Activated CD8-positive, alpha-beta T cell treated with anti-CD3 and anti-CD28 coated beads for 36 hours (primary cell): ENCODE data around the gene DSE. TPM values are rescaled to one million over a fixed set of nuclear protein-coding genes. Genes with fewer than 3 reads are reported as not detected.
A peak's percentile ranks its signal among the peaks of the same experiment; 100 is the strongest.

Experiments
- ATAC-seq: fragments of 200-7000 bp; cut with Tn5 transposase; one replicate; pipeline ENCODE4 v1.10.0; 2021; ENCODE audit warnings: mild to moderate bottlenecking, moderate library complexity
- CTCF ChIA-PET: fragments of 350-600 bp; sonication (Branson Sonifier 250); formaldehyde crosslinking; loops from one replicate; lab custom pipeline; 2021; ENCODE audit warnings: antibody characterized with exemption; lab: Charles Lee
- POLR2A ChIA-PET: fragments of 350-600 bp; sonication (Branson Sonifier 250); formaldehyde crosslinking; loops from one replicate; lab custom pipeline; 2021; ENCODE audit warnings: antibody characterized with exemption; lab: Charles Lee
- DNase-seq: peaks from one replicate; pipeline ENCODE4 v3.0.0-alpha.2; 2020
- H3K27ac Mint-ChIP-seq: one replicate; pipeline ENCODE4 v1.8.0; 2021; ENCODE audit warnings: mild to moderate bottlenecking, mixed read lengths
- H3K27me3 Mint-ChIP-seq: one replicate; pipeline ENCODE4 v1.8.0; 2021; ENCODE audit warnings: mixed read lengths
- H3K36me3 Mint-ChIP-seq: one replicate; pipeline ENCODE4 v1.8.0; 2021; ENCODE audit warnings: low read depth, mixed read lengths
- H3K4me1 Mint-ChIP-seq: one replicate; pipeline ENCODE4 v1.8.0; 2021; ENCODE audit warnings: low read depth, mixed read lengths
- H3K4me3 Mint-ChIP-seq: one replicate; pipeline ENCODE4 v1.8.0; 2021; ENCODE audit warnings: mild to moderate bottlenecking, moderate library complexity, mixed read lengths
- H3K9me3 Mint-ChIP-seq: one replicate; pipeline ENCODE4 v1.8.0; 2021; ENCODE audit warnings: mixed read lengths
- intact Hi-C: fragments of 100-400 bp; cut with micrococcal nuclease; formaldehyde crosslinking; loops from one replicate; pipeline ENCODE4 v1.10.0; 2022
- total RNA-seq, 2 experiments: library from RNA; stranded (reverse); gene quantifications; one replicate each; pipeline ENCODE4 v1.2.3, GENCODE V29; 2021
- TF ChIP-seq, protein P1 (sequence below): fragments of 200-600 bp; IDR thresholded peaks from one replicate; pipeline ENCODE4 v1.8.0; 2022; ENCODE audit warnings: antibody characterized with exemption, mild to moderate bottlenecking

DSE gene
- total RNA-seq, 2 experiments from 2014 or later, result 5.3 to 5.4 TPM

DNA sequence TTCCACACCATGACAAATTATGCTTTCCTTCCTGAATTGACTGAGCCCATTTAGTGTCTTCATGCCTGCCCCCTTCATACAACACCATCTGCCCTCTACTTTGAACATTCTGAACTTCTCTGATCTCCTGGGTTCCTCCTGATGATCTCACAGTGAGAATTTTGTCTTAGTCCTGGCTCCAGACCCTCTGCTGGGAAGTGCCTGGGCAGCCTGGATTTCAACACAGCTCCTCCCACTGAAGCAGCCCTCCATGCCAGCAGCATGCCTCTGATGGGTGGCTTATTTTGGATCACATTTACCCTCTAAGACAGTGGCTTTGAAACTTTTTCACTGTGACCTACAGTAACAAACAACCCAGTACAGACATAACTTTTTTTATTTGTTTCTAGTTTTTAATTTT, 41.5 kb downstream of the DSE start:
- POLR2A ChIA-PET, result no interaction called here
- no peaks in the 10 kb centered on the region for H3K4me1 Mint-ChIP-seq
- ATAC-seq, result no peak
- no peak overlapping the region for H3K27ac Mint-ChIP-seq
- no peak for DNase-seq
- no peaks in the 10 kb centered on the region for H3K27me3 Mint-ChIP-seq
- H3K4me3 Mint-ChIP-seq, result no peak overlapping the region
- CTCF ChIA-PET, result no interaction called here
- no peaks in the 10 kb centered on the region for H3K9me3 Mint-ChIP-seq
- TF ChIP-seq, protein P1, sequence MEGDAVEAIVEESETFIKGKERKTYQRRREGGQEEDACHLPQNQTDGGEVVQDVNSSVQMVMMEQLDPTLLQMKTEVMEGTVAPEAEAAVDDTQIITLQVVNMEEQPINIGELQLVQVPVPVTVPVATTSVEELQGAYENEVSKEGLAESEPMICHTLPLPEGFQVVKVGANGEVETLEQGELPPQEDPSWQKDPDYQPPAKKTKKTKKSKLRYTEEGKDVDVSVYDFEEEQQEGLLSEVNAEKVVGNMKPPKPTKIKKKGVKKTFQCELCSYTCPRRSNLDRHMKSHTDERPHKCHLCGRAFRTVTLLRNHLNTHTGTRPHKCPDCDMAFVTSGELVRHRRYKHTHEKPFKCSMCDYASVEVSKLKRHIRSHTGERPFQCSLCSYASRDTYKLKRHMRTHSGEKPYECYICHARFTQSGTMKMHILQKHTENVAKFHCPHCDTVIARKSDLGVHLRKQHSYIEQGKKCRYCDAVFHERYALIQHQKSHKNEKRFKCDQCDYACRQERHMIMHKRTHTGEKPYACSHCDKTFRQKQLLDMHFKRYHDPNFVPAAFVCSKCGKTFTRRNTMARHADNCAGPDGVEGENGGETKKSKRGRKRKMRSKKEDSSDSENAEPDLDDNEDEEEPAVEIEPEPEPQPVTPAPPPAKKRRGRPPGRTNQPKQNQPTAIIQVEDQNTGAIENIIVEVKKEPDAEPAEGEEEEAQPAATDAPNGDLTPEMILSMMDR, result no peak
- intact Hi-C loops, result no loop called here
- H3K36me3 Mint-ChIP-seq, result no peaks in the 10 kb centered on the region

DNA sequence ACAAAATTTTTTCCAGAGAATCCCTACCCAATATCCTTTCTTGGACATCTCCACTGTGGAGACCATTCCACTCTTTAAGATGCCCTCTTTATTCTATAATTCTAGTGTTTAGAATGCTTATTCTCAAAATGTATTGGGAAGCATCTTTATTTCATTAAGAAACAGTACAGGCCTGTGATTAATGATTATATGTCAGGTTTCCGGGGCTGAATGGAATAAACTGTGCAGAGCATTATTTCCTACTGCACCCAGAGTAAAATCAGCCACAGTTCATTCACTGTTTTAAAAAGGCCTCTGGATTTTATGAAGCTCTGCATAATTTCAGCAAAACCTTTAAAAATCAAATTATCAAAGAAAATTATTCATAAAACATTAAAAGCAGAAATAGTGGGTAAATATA, 42.6 kb downstream of the DSE start:
- CTCF ChIA-PET, result no interaction called here
- DNase-seq, result no peak
- Mint-ChIP-seq H3K27me3 (no peaks in the 10 kb centered on the region), H3K4me1 (no peaks in the 10 kb centered on the region), H3K36me3 (no peaks in the 10 kb centered on the region), H3K9me3 (no peaks in the 10 kb centered on the region), H3K4me3 (no peak overlapping the region), H3K27ac (no peak overlapping the region)
- POLR2A ChIA-PET, result no interaction called here
- no peak for ATAC-seq
- TF ChIP-seq, protein P1, result no peak
- intact Hi-C loops, result no loop called here

DNA sequence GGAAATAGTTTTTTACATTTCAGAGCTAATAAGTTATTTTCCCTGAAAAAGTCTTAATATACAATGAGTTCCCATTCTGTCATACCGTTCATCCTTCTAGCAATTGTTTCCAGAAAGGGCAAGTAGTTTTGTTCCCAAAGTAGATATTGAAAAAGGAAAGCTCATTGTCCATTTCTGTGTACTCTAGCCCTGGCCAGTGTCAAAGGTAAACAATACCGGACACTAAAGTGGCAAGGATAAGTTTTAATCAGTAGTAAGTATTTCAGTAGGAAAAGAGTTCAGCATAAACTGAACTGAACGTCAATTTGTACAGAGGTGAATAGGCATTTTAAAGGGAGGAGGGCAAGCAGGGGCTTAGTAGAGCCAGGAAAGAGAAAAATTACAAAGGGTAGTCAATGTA, 46.9 kb downstream of the DSE start:
- no peak overlapping the region for H3K27ac Mint-ChIP-seq
- DNase-seq, result no peak
- H3K27me3 Mint-ChIP-seq, result no peaks in the 10 kb centered on the region
- ChIA-PET POLR2A (no interaction called here), CTCF (interaction anchor here (1.4 kb wide), 1 partner anchor 27 kb away, joined by 3 read pairs; no protein-coding TSS in a partner anchor)
- no peak overlapping the region for H3K4me3 Mint-ChIP-seq
- peaks cover 3% of the 10 kb centered on the region for H3K4me1 Mint-ChIP-seq
- no peaks in the 10 kb centered on the region for H3K9me3 Mint-ChIP-seq
- no peaks in the 10 kb centered on the region for H3K36me3 Mint-ChIP-seq
- ATAC-seq, result no peak
- TF ChIP-seq, protein P1, result no peak
- intact Hi-C loops, result no loop called here

DNA sequence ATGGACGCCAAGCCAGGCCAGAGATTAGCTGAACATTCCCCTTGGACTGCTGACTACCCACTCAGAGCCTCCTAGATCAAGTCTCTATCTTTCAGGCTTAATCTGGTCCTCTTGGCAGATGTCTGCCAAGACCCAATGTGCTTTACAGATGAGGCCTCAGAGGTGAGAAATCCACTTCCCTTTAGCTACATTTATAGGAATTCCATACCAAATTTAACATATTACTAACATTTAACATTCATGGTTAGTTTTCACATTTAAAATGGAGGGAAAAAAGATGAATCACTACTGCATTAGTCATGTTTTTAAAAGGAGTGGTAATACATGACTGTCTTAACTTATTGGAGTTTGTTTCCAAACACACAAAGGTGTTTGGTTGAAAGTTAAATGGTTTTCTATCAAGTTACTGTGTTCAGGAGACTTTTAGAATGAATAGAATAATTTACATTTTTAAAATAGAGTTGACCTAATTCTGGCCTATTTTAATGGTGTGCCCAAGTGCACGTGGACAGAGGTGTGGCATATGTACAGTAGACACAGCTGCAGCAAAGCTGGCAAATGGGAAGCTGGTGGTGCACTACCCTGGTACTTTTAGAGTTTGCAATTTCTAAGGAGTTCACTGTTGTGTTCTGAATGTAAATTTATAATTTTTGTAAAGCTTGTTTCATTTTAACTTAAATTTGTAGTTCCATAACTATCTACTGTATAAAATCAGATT, 48.5 kb downstream of the DSE start:
- H3K4me1 Mint-ChIP-seq, result peaks cover 3% of the 10 kb centered on the region
- ChIA-PET CTCF (interaction anchor here (1.1 to 2.1 kb wide), 3 partner anchors 15 to 131 kb away, joined by 3 to 6 read pairs (median 3); no protein-coding TSS in a partner anchor), POLR2A (no interaction called here)
- no peaks in the 10 kb centered on the region for H3K27me3 Mint-ChIP-seq
- intact Hi-C loops, result no loop called here
- H3K4me3 Mint-ChIP-seq, result no peak overlapping the region
- no peaks in the 10 kb centered on the region for H3K9me3 Mint-ChIP-seq
- ATAC-seq, result peak; percentile 55
- H3K36me3 Mint-ChIP-seq, result no peaks in the 10 kb centered on the region
- no peak for DNase-seq
- TF ChIP-seq, protein P1, result no peak
- H3K27ac Mint-ChIP-seq, result peak overlapping the region; percentile 31

DNA sequence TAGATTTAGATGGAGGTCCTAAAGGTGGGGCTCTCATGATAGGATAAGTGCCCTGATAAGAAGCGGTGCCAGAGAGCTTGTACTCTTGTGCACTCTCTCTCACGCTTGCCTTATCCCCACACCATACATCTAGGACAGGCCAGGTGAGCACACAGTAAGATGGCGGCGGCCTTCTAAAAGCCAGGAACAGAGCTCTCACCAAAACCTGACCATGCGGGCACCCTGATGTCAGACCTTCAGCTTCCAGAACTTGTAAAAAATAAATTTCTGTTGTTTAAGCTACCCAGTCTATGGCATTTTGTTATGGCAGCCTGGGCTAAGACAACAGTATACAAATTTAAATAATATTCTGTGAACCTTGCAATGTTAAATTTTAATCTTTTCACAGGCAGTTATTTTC, 49.6 kb downstream of the DSE start:
- no peak for ATAC-seq
- TF ChIP-seq, protein P1, result no peak
- Mint-ChIP-seq H3K27ac (no peak overlapping the region), H3K9me3 (no peaks in the 10 kb centered on the region), H3K36me3 (no peaks in the 10 kb centered on the region), H3K4me3 (no peak overlapping the region), H3K4me1 (peaks cover 3% of the 10 kb centered on the region), H3K27me3 (no peaks in the 10 kb centered on the region)
- ChIA-PET CTCF (no interaction called here), POLR2A (interaction anchor here (0.6 to 1.2 kb wide), 2 partner anchors 67 to 118 kb away, joined by 3 read pairs; no protein-coding TSS in a partner anchor)
- DNase-seq, result no peak
- intact Hi-C loops, result no loop called here
